Keratinocyte (primary cell): ENCODE results near the gene CASTOR1. TPM values are rescaled to one million over a fixed set of nuclear protein-coding genes. Genes with fewer than 3 reads are reported as not detected.

ENCODE experiments used
- DNase-seq: peaks from one replicate; pipeline ENCODE4 v3.0.0-alpha.2; 2011; ENCODE audit warnings: low read depth, missing footprints, low spot score
- FAIRE-seq: peaks from 2 replicates; lab custom pipeline; 2011; peaks lifted over from hg19 to GRCh38; lab: Jason Lieb, UNC
- H2AFZ ChIP-seq: 2 replicates; pipeline ENCODE4 v1.6.0; 2012; ENCODE audit warnings: low read length, control low read depth, inconsistent platforms; ENCODE audit not compliant: control insufficient read depth
- H3K27ac ChIP-seq: 2 replicates; pipeline ENCODE4 v1.5.1; 2011; ENCODE audit warnings: low read length; ENCODE audit not compliant: control insufficient read depth, insufficient read depth
- H3K27me3 ChIP-seq: 3 replicates; pipeline ENCODE4 v1.6.0; 2011; ENCODE audit warnings: low read length; ENCODE audit not compliant: control insufficient read depth, insufficient read depth; ENCODE audit errors: extremely low read depth
- H3K36me3 ChIP-seq, 2 experiments: 2 replicates in 1 of 2; 3 replicates in 1 of 2; pipeline ENCODE4 v1.5.1; 2011; ENCODE audit warnings: low read length in 2 of 2, mild to moderate bottlenecking in 1 of 2; ENCODE audit not compliant: control insufficient read depth in 2 of 2, insufficient read depth in 2 of 2; ENCODE audit errors: extremely low read depth in 1 of 2
- H3K4me1 ChIP-seq: 3 replicates; pipeline ENCODE4 v1.5.1; 2011; ENCODE audit warnings: low read length; ENCODE audit not compliant: control insufficient read depth, insufficient read depth; ENCODE audit errors: extremely low read depth
- H3K4me2 ChIP-seq: 3 replicates; pipeline ENCODE4 v1.6.0; 2011; ENCODE audit warnings: low read depth, low read length; ENCODE audit not compliant: control insufficient read depth, insufficient read depth; ENCODE audit errors: extremely low read depth
- H3K4me3 ChIP-seq, 3 experiments: fragments of 200-600 bp in 1 of 3; sonication (generic) in 1 of 3; 2 replicates in 2 of 3; 3 replicates in 1 of 3; pipeline ENCODE4 v1.5.1; 2011 to 2016; ENCODE audit warnings: low read length in 3 of 3, mild to moderate bottlenecking in 3 of 3, control low read depth in 2 of 3, inconsistent platforms in 1 of 3, low read depth in 1 of 3, mixed read lengths in 1 of 3, mixed run types in 1 of 3, moderate library complexity in 1 of 3; ENCODE audit not compliant: control insufficient read depth in 2 of 3, insufficient read depth in 2 of 3; ENCODE audit errors: extremely low read depth in 1 of 3
- H3K79me2 ChIP-seq: 2 replicates; pipeline ENCODE4 v1.6.0; 2012; ENCODE audit warnings: low read length; ENCODE audit not compliant: control insufficient read depth, insufficient read depth
- H3K9ac ChIP-seq: 3 replicates; pipeline ENCODE4 v1.6.0; 2011; ENCODE audit warnings: low read length; ENCODE audit not compliant: control insufficient read depth, insufficient read depth; ENCODE audit errors: extremely low read depth
- H3K9me1 ChIP-seq: 3 replicates; pipeline ENCODE4 v1.6.0; 2011; ENCODE audit warnings: low read length; ENCODE audit not compliant: control insufficient read depth, insufficient read depth; ENCODE audit errors: extremely low read depth
- H3K9me3 ChIP-seq: 2 replicates; pipeline ENCODE4 v1.5.1; 2012; ENCODE audit warnings: low read depth, low read length; ENCODE audit not compliant: control insufficient read depth
- H4K20me1 ChIP-seq: 3 replicates; pipeline ENCODE4 v1.6.0; 2011; ENCODE audit warnings: low read length; ENCODE audit not compliant: control insufficient read depth, insufficient read depth; ENCODE audit errors: extremely low read depth
- EZH2 ChIP-seq: IDR thresholded peaks from one replicate; pipeline ENCODE4 v1.6.1; 2012; ENCODE audit warnings: inconsistent platforms, mild to moderate bottlenecking, low read length, moderate library complexity
- dilution Hi-C: fragments of 300-500 bp; cut with MboI; formaldehyde crosslinking; loops from one replicate; pipeline ENCODE4 v1.7.0; 2020; ENCODE audit warnings: low sequenced_read_pairs; ENCODE audit not compliant: extremely low pct_ligation_motif_present
- polyA plus RNA-seq, 5 experiments: library from polyadenylated mRNA; depleted of rRNA in 3 of 5; stranded (reverse) in 3 of 5; stranded (forward) in 1 of 5; unstranded in 1 of 5; fragments of >200 nt; gene quantifications; 1 replicate in 1 of 5; 2 replicates in 3 of 5; 3 replicates in 1 of 5; pipeline versions ENCODE4 v1.2.1 to v1.2.3, GENCODE V29; 2011 to 2012; ENCODE audit warnings: missing spikeins in 2 of 5, low read depth in 1 of 5, low replicate concordance in 1 of 5
- TF ChIP-seq, protein P1 (sequence below), 3 experiments: IDR thresholded peaks in 1 of 3; conservative IDR thresholded peaks in 1 of 3; optimal IDR thresholded peaks in 1 of 3; 2 replicates in 2 of 3; 3 replicates in 1 of 3; pipeline versions ENCODE3 to v1.5.1; 2011; ENCODE audit warnings: low read length in 3 of 3, mild to moderate bottlenecking in 3 of 3, moderate library complexity in 2 of 3, control low read depth in 1 of 3, inconsistent platforms in 1 of 3; ENCODE audit not compliant: insufficient read depth in 2 of 3; ENCODE audit errors: extremely low read depth in 1 of 3

Gene CASTOR1
- polyA plus RNA-seq, 1 donor (not counting 4 experiments of a cell fraction or from before 2014, with no cell fraction given): 9.1 TPM

DNA sequence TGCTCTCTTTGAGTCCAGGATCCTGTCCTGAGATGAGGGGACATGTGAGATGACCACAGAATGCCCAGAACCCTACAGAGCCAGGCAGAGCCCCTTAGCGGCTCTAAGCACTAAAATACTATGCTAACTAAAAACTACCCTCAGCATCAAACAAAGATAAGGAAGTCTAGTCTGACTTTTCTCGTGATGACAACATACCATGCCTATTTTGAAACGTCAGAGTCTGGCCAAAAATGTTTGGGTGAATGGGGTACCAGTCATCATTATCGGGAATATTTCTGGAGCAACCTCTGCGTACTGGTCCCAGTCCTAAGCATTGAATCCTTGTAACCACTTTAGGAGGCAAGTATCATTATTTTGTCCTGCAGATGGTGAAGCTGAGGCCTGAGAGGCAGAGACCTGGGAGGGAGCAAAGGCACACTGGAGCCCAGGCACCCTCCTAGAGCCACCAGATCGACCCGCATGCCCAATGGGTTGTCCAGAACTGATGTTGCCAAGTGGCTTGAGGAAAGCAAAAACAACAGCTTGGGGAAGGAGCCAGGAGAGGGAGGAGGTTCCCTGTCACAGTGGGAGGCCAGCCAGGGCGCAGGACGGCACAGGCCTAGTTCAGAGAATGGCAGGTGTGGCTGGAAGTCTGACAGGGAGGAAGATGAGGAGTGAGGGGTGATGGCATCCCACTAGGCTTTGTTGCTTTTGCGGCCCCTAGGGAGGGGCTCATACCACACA, 15.4 kb downstream of the CASTOR1 start:
- Histone ChIP-seq H3K27me3 (no peaks in the 10 kb centered on the region), H3K9ac (no peak overlapping the region), H3K4me1 (peaks cover 13% of the 10 kb centered on the region), H3K4me2 (no peak overlapping the region), H3K36me3 (no peaks in the 10 kb centered on the region), H4K20me1 (no peaks in the 10 kb centered on the region), H3K9me3 (no peaks in the 10 kb centered on the region), H3K79me2 (no peaks in the 10 kb centered on the region), H3K27ac (no peak overlapping the region), H2AFZ (no peak overlapping the region), H3K4me3 (no peak overlapping the region), H3K9me1 (no peaks in the 10 kb centered on the region)
- DNase-seq (no peak), FAIRE-seq (no peak)
- dilution Hi-C loops: no loop called here
- no peak for TF ChIP-seq EZH2
- TF ChIP-seq, protein P1, sequence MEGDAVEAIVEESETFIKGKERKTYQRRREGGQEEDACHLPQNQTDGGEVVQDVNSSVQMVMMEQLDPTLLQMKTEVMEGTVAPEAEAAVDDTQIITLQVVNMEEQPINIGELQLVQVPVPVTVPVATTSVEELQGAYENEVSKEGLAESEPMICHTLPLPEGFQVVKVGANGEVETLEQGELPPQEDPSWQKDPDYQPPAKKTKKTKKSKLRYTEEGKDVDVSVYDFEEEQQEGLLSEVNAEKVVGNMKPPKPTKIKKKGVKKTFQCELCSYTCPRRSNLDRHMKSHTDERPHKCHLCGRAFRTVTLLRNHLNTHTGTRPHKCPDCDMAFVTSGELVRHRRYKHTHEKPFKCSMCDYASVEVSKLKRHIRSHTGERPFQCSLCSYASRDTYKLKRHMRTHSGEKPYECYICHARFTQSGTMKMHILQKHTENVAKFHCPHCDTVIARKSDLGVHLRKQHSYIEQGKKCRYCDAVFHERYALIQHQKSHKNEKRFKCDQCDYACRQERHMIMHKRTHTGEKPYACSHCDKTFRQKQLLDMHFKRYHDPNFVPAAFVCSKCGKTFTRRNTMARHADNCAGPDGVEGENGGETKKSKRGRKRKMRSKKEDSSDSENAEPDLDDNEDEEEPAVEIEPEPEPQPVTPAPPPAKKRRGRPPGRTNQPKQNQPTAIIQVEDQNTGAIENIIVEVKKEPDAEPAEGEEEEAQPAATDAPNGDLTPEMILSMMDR (optimal IDR thresholded peaks at IDR 0.05 in 1 of 3, IDR thresholded peaks at IDR 0.05 in 1 of 3, conservative IDR thresholded peaks at IDR 0.05 in 1 of 3; ENCODE audit: extremely low read depth in 1 of 3, insufficient read depth in 2 of 3, low read length in 3 of 3): no peak

DNA sequence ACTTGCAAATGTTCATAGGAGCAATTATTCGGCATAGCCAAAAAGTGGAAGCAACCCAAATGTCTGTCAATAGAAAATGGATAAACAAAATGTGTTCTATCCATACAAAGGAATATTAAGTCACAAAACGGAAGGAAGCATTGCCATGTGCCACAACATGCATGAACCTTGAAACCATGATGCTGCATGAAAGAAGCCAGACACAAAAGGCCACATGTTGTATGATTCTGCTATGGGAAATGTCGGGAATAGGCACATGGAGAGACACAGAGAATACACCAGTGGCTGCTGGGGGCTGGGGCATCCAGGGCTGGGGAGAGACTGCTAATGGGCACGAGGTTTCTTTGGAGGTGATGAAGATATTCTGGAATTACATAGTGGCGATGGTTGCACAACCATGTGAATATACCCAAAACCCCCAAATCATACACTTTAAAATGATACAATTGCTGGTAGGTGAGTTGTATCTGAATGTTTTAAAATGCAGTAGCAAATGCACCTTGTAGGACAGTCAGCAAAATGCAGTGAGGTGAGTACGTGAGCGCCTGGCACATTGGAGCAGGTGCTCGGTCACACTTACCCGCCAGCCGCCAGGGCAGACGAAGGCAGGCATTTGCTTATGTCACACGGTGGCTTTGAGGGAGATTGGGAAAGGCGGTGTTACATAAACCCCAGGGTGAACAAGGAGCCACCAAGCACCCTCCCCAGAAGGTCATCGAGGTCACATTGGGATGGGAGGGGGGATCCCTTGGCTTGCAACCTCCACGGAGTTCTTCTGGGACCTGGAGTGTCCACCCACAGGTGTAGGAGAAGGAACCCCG, 16.3 kb downstream of the CASTOR1 start:
- no peak overlapping the region for H3K27ac ChIP-seq
- no peaks in the 10 kb centered on the region for H3K27me3 ChIP-seq
- H3K79me2 ChIP-seq: no peaks in the 10 kb centered on the region
- DNase-seq (no peak), FAIRE-seq (no peak)
- H3K36me3 ChIP-seq: no peaks in the 10 kb centered on the region
- H3K4me3 ChIP-seq: no peak overlapping the region
- H3K4me1 ChIP-seq: peaks cover 11% of the 10 kb centered on the region
- H3K9me3 ChIP-seq: no peaks in the 10 kb centered on the region
- H3K9me1 ChIP-seq: no peaks in the 10 kb centered on the region
- dilution Hi-C loops: no loop called here
- H3K4me2 ChIP-seq: no peak overlapping the region
- no peak overlapping the region for H2AFZ ChIP-seq
- no peak overlapping the region for H3K9ac ChIP-seq
- no peaks in the 10 kb centered on the region for H4K20me1 ChIP-seq
- TF ChIP-seq, protein P1 (optimal IDR thresholded peaks at IDR 0.05 in 1 of 3, IDR thresholded peaks at IDR 0.05 in 1 of 3, conservative IDR thresholded peaks at IDR 0.05 in 1 of 3; ENCODE audit: extremely low read depth in 1 of 3, insufficient read depth in 2 of 3, low read length in 3 of 3): no peak
- TF ChIP-seq EZH2: no peak
